Thymus (tissue), 11 donors: ENCODE data around the gene BLMH. TPM values are rescaled to one million over a fixed set of nuclear protein-coding genes. Genes with fewer than 3 reads are reported as not detected.

ENCODE experiments used
- DNase-seq, 9 donors: peaks; one replicate each; pipeline ENCODE4 v3.0.0-alpha.2; 2013; ENCODE audit warnings: low spot score in 9 of 9, low read depth in 6 of 9, missing footprints in 1 of 9
- H3K27ac ChIP-seq, 2 donors: one replicate each; pipeline ENCODE4 v1.5.1; 2013; ENCODE audit warnings: control low read depth in 1 of 2, low read depth in 1 of 2, low read length in 1 of 2, mild to moderate bottlenecking in 1 of 2, moderate library complexity in 1 of 2
- H3K27me3 ChIP-seq, 2 donors: one replicate each; pipeline ENCODE4 v1.5.1; 2013; ENCODE audit warnings: low read length in 1 of 2; ENCODE audit not compliant: control insufficient read depth in 2 of 2, insufficient read depth in 1 of 2
- H3K36me3 ChIP-seq, 2 donors: one replicate each; pipeline ENCODE4 v1.5.1; 2013; ENCODE audit warnings: low read length in 1 of 2, mild to moderate bottlenecking in 1 of 2, moderate library complexity in 1 of 2; ENCODE audit not compliant: control insufficient read depth in 2 of 2, insufficient read depth in 2 of 2
- H3K4me1 ChIP-seq, 2 donors: one replicate each; pipeline ENCODE4 v1.5.1; 2013; ENCODE audit warnings: low read length in 2 of 2; ENCODE audit not compliant: control insufficient read depth in 2 of 2, insufficient read depth in 2 of 2
- H3K4me3 ChIP-seq, 2 donors: one replicate each; pipeline ENCODE4 v1.5.1; 2013; ENCODE audit warnings: low read length in 2 of 2, control low read depth in 1 of 2, mild to moderate bottlenecking in 1 of 2
- H3K9me3 ChIP-seq, 2 donors: one replicate each; pipeline ENCODE4 v1.5.1; 2013; ENCODE audit warnings: low read length in 1 of 2, mild to moderate bottlenecking in 1 of 2; ENCODE audit not compliant: control insufficient read depth in 2 of 2, insufficient read depth in 1 of 2
- WGBS: extraction: QIAGEN DNeasy Blood & Tissue Kit; methylation state at CpG from one replicate; pipeline ENCODE4 v1.1.7; 2013; 5-methylcytosine and 5-hydroxymethylcytosine counted together
- polyA plus RNA-seq: library from polyadenylated mRNA; stranded (reverse); fragments of 200-250 nt; gene quantifications from one replicate; pipeline ENCODE4 v1.2.3, GENCODE V29; 2013
- total RNA-seq: library from RNA; stranded (reverse); fragments of 120-200 nt; gene quantifications from one replicate; pipeline ENCODE4 v1.2.4, GENCODE V29; 2013
- donor health status: healthy.

BLMH gene
- total and polyA plus RNA-seq, 2 donors = 33.3 to 37.6 TPM

GRCh38 chr17:30199600-30199999 is 92.1 kb downstream of the BLMH start:
- Histone ChIP-seq H3K27ac (no peak overlapping the region), H3K4me3 (no peak overlapping the region), H3K36me3 (no peaks in the 10 kb centered on the region), H3K27me3 (no peaks in the 10 kb centered on the region), H3K4me1 (no peaks in the 10 kb centered on the region), H3K9me3 (no peaks in the 10 kb centered on the region)
- WGBS = 95% methylated on average over 5 of the region's 5 CpGs
- DNase-seq = no peak

Other genes with a start within 250 kb of the BLMH start
- gene NSRP1, start 175.1 kb downstream of the BLMH start, total RNA-seq = 7.8 TPM
- 34.3 TPM for gene NSRP1, start 175.1 kb downstream of the BLMH start, polyA plus RNA-seq
- gene SLC6A4, start 56.2 kb downstream of the BLMH start, total RNA-seq = 0.19 TPM
- gene SLC6A4, start 56.2 kb downstream of the BLMH start, polyA plus RNA-seq = 0.14 TPM
- not detected for gene TMIGD1, start 42.1 kb upstream of the BLMH start, total RNA-seq
- gene TMIGD1, start 42.1 kb upstream of the BLMH start, polyA plus RNA-seq = not detected
- gene CPD, start 87.0 kb upstream of the BLMH start, total RNA-seq = 14.3 TPM
- gene CPD, start 87.0 kb upstream of the BLMH start, polyA plus RNA-seq = 11.2 TPM
- 26.2 TPM for gene GOSR1, start 185.5 kb upstream of the BLMH start, total RNA-seq
- gene GOSR1, start 185.5 kb upstream of the BLMH start, polyA plus RNA-seq = 22.2 TPM